ENCODE measurements around the gene TCF7L1. TPM values are rescaled to one million over a fixed set of nuclear protein-coding genes. Genes with fewer than 3 reads are reported as not detected.

Gene TCF7L1
- total and polyA plus RNA-seq, 11 donors, result 1.9 to 9.8 (median 6.3) TPM

DNA sequence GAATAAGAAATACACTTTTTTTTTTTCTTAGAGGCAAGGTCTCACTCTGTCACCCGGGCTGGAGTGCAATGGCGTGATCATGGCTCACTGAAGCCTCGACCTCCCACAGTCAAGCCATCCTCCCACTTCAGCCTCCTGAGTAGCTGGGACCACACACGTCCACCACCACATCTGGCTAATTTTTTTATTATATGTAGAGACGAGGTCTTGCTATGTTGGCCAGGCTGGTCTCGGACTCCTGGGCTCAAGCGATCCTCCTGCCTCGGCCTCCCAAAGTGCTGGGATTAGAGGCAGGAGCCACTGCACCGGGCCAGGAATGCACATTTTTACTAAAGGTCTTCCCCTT is 192.2 kb downstream of the TCF7L1 start:
- H3K27ac ChIP-seq, result peak overlapping the region in 3 of 12 donors; percentile 20 to 99 (median 95)
- peaks cover 0 to 62% (median 47%) of the 10 kb centered on the region in 9 donors for H3K36me3 ChIP-seq
- no peaks in the 10 kb centered on the region for H3K27me3 ChIP-seq
- no peaks in the 10 kb centered on the region for H3K9me3 ChIP-seq
- H3K4me3 ChIP-seq, result peak overlapping the region; percentile 45 to 88 (median 76)
- intact Hi-C loops (cut with DNase I), result no loop called here
- DNase-seq (no peak), ATAC-seq (no peak)
- TF ChIP-seq POLR2A (IDR thresholded peaks at IDR 0.05) (no peak), CTCF (IDR thresholded peaks at IDR 0.05) (no peak)
- peaks cover 2 to 70% (median 49%) of the 10 kb centered on the region in 12 donors for H3K4me1 ChIP-seq
- WGBS, 4 donors, result 61 to 74% (median 66%) methylated on average over 9 of the region's 9 CpGs

- no peak for TF ChIP-seq CTCF (IDR thresholded peaks at IDR 0.05)
- TF ChIP-seq POLR2A (IDR thresholded peaks at IDR 0.05), result no peak
- peak in 1 of 5 donors; percentile 38 for DNase-seq
- no peaks in the 10 kb centered on the region for H3K9me3 ChIP-seq
- no peaks in the 10 kb centered on the region for H3K27me3 ChIP-seq
- ATAC-seq, result peak in 2 of 4 donors; percentile 3 to 23
- H3K36me3 ChIP-seq, result peaks cover 0 to 50% (median 35%) of the 10 kb centered on the region in 9 donors
- H3K27ac ChIP-seq, result peak overlapping the region; percentile 94 to 99 (median 98)
- whole genome bisulfite sequencing, 4 donors, result 9 to 15% (median 11%) methylated on average over 29 to 32 of the region's 32 CpGs
- peak overlapping the region; percentile 45 to 88 (median 76) for H3K4me3 ChIP-seq
- intact Hi-C loops (cut with DNase I), result no loop called here
- H3K4me1 ChIP-seq, result peaks cover 2 to 61% (median 47%) of the 10 kb centered on the region in 12 donors
These were observed 193.4 kb downstream of the TCF7L1 start for GRCh38 chr2:85326406-85327159.

GRCh38 chr2:85327160-85327821 is 194.1 kb downstream of the TCF7L1 start:
- WGBS, 4 donors, result 2 to 4% (median 3%) methylated on average over 36 to 41 of the region's 41 CpGs
- H3K27me3 ChIP-seq, result no peaks in the 10 kb centered on the region
- peaks cover 0 to 43% (median 28%) of the 10 kb centered on the region in 9 donors for H3K36me3 ChIP-seq
- DNase-seq, result peak; percentile 56 to 77 (median 62)
- intact Hi-C loops (cut with DNase I), result no loop called here
- peak overlapping the region; percentile 94 to 99 (median 98) for H3K27ac ChIP-seq
- peak; percentile 49 to 63 (median 52) for ATAC-seq
- H3K4me3 ChIP-seq, result peak overlapping the region; percentile 45 to 88 (median 76)
- TF ChIP-seq CTCF (IDR thresholded peaks at IDR 0.05) (no peak), POLR2A (IDR thresholded peaks at IDR 0.05) (no peak)
- H3K9me3 ChIP-seq, result no peaks in the 10 kb centered on the region
- peaks cover 2 to 56% (median 45%) of the 10 kb centered on the region in 12 donors for H3K4me1 ChIP-seq
